ENCODE data around the gene GIT1.

- TF ChIP-seq CTCF (conservative IDR thresholded peaks at IDR 0.05; ENCODE audit: low read depth in 2 of 2) = no peak
- no peak for TF ChIP-seq REST (IDR thresholded peaks at IDR 0.05; ENCODE audit: unreplicated experiment)
- TF ChIP-seq POLR2AphosphoS5 (IDR thresholded peaks at IDR 0.05; ENCODE audit: low read depth) = no peak
These were observed 20.9 kb upstream of the GIT1 start for GRCh38 chr17:29610395-29610794.

Measured in GM23338 (cell line).